HCT116 (cell line): Measurements from ENCODE around the gene TBXAS1. TPM values are rescaled to one million over a fixed set of nuclear protein-coding genes. Genes with fewer than 3 reads are reported as not detected.
A peak's percentile ranks its signal among the peaks of the same experiment; 100 is the strongest.

Experiments used
- ATAC-seq: fragments of 200-7000 bp; cut with Tn5 transposase; 2 replicates; pipeline ENCODE4 v1.9.1; 2020; ENCODE audit warnings: mild to moderate bottlenecking, moderate library complexity
- BruUV-seq: library from RNA; stranded (reverse); fragments of 400-500 nt; replicated peaks from 2 replicates; lab custom pipeline; 2021; lab: Mats Ljungman, UMichigan
- CTCF ChIA-PET: fragments of 300-600 bp; sonication (Branson Sonifier 250); formaldehyde crosslinking; loops from one replicate; lab custom pipeline; 2021; ENCODE audit warnings: antibody characterized with exemption; lab: Charles Lee
- POLR2A ChIA-PET: fragments of 300-600, 350-600 bp; sonication (Branson Sonifier 250); formaldehyde crosslinking; loops from one replicate; lab custom pipeline; 2021; ENCODE audit warnings: antibody characterized with exemption; lab: Charles Lee
- RAD21 ChIA-PET, 2 experiments: fragments of 300-600 bp; sonication (Branson Sonifier 250); formaldehyde crosslinking; loops; one replicate each; lab custom pipeline; 2023; ENCODE audit warnings: low total read pairs in 2 of 2; ENCODE audit not compliant: uncharacterized antibody in 2 of 2, unreplicated experiment in 2 of 2, low non-redundant PET in 1 of 2; lab: Charles Lee
- DNase-seq: peaks from one replicate; pipeline ENCODE4 v3.0.0-alpha.2; 2010; ENCODE audit warnings: low read depth, low spot score
- H2AFZ ChIP-seq: fragments of 200-600 bp; shearing (Covaris generic), sonication (generic); 2 replicates; pipeline ENCODE4 v1.6.1; 2017; ENCODE audit warnings: low read depth, mixed run types, mixed read lengths, antibody characterized with exemption, low read length; ENCODE audit not compliant: poor library complexity, severe bottlenecking
- H3K27ac ChIP-seq: 2 replicates; pipeline ENCODE4 v1.5.1; 2012; ENCODE audit warnings: low read depth, low read length
- H3K27me3 ChIP-seq: fragments of 200-600 bp; sonication (generic); 2 replicates; pipeline ENCODE4 v1.6.1; 2016; ENCODE audit warnings: mixed run types, low read length, mixed read lengths; ENCODE audit not compliant: insufficient read depth
- H3K36me3 ChIP-seq, 2 experiments: fragments of 200-500 bp in 1 of 2; fragments of 200-600 bp in 1 of 2; sonication (Bioruptor generic) in 1 of 2; sonication (generic) in 1 of 2; 2 replicates each; pipeline versions ENCODE4 v1.5.1 to v1.6.1; 2014 to 2016; ENCODE audit warnings: low read length in 2 of 2, inconsistent platforms in 1 of 2, mixed read lengths in 1 of 2, mixed run types in 1 of 2; ENCODE audit not compliant: insufficient read depth in 2 of 2, control insufficient read depth in 1 of 2
- H3K4me1 ChIP-seq, 2 experiments: fragments of 200-600 bp in 1 of 2; sonication (generic) in 1 of 2; 2 replicates each; pipeline versions ENCODE4 v1.5.1 to v1.6.1; 2012 to 2017; ENCODE audit warnings: low read length in 2 of 2, inconsistent platforms in 1 of 2, mild to moderate bottlenecking in 1 of 2, mixed read lengths in 1 of 2, mixed run types in 1 of 2, moderate library complexity in 1 of 2; ENCODE audit not compliant: insufficient read depth in 2 of 2, control insufficient read depth in 1 of 2
- H3K4me2 ChIP-seq: fragments of 200-600 bp; sonication (generic); 2 replicates; pipeline ENCODE4 v1.6.1; 2017; ENCODE audit warnings: mixed run types, low read length, mixed read lengths
- H3K4me3 ChIP-seq, 2 experiments: fragments of 200-600 bp in 1 of 2; sonication (generic) in 1 of 2; replicated peaks in 1 of 2; 2 replicates each; pipeline ENCODE4 v1.5.1; 2011 to 2016; ENCODE audit warnings: low read length in 2 of 2, control low read depth in 1 of 2, low read depth in 1 of 2, mild to moderate bottlenecking in 1 of 2, mixed read lengths in 1 of 2, mixed run types in 1 of 2
- H3K79me2 ChIP-seq: fragments of 200-600 bp; sonication (generic); 2 replicates; pipeline ENCODE4 v1.6.1; 2017; ENCODE audit warnings: mild to moderate bottlenecking, mixed run types, low read length, moderate library complexity, mixed read lengths; ENCODE audit not compliant: insufficient read depth
- H3K9ac ChIP-seq: fragments of 200-600 bp; sonication (generic); 2 replicates; pipeline ENCODE4 v1.6.1; 2016; ENCODE audit warnings: low read length, mixed read lengths
- H3K9me2 ChIP-seq: fragments of 200-600 bp; sonication (generic), shearing (Covaris generic); 2 replicates; pipeline ENCODE4 v1.6.1; 2017; ENCODE audit warnings: mixed run types, mild to moderate bottlenecking, moderate library complexity; ENCODE audit not compliant: insufficient read depth
- H3K9me3 ChIP-seq, 2 experiments: fragments of 200-500 bp in 1 of 2; fragments of 200-600 bp in 1 of 2; sonication (Bioruptor generic) in 1 of 2; sonication (generic) in 1 of 2; 2 replicates each; pipeline ENCODE4 v1.6.1; 2014 to 2017; ENCODE audit warnings: low read length in 2 of 2, mixed read lengths in 2 of 2, inconsistent platforms in 1 of 2, low read depth in 1 of 2, mild to moderate bottlenecking in 1 of 2, mixed run types in 1 of 2, moderate library complexity in 1 of 2; ENCODE audit not compliant: control insufficient read depth in 1 of 2, insufficient read depth in 1 of 2
- H4K20me1 ChIP-seq: fragments of 200-600 bp; sonication (generic), shearing (Covaris generic); 2 replicates; pipeline ENCODE4 v1.6.1; 2017; ENCODE audit warnings: mixed run types, mild to moderate bottlenecking, moderate library complexity; ENCODE audit not compliant: insufficient read depth
- CBX3 ChIP-seq: IDR thresholded peaks from 2 replicates; pipeline ENCODE4 v1.6.1; 2012; ENCODE audit warnings: low read depth
- EGR1 ChIP-seq: IDR thresholded peaks from 2 replicates; pipeline ENCODE4 v1.6.1; 2012; ENCODE audit warnings: low read depth
- ELF1 ChIP-seq: IDR thresholded peaks from 2 replicates; pipeline ENCODE4 v1.6.1; 2012; ENCODE audit warnings: low read depth, borderline replicate concordance
- EZH2 ChIP-seq: fragments of 200-600 bp; sonication (generic); IDR thresholded peaks from 2 replicates; pipeline ENCODE4 v1.6.1; 2017; ENCODE audit warnings: antibody characterized with exemption, mixed run types
- EZH2phosphoT487 ChIP-seq: fragments of 200-600 bp; IDR thresholded peaks from 2 replicates; pipeline ENCODE4 v1.6.1; 2018; ENCODE audit warnings: antibody characterized with exemption, borderline replicate concordance
- FOSL1 ChIP-seq: IDR thresholded peaks from 2 replicates; pipeline ENCODE4 v1.6.1; 2012; ENCODE audit warnings: low read depth
- JUND ChIP-seq: IDR thresholded peaks from 2 replicates; pipeline ENCODE4 v1.6.1; 2012
- POLR2A ChIP-seq: IDR thresholded peaks from 2 replicates; pipeline ENCODE4 v1.7.0; 2011; ENCODE audit warnings: borderline replicate concordance; ENCODE audit not compliant: insufficient read depth, insufficient read length; ENCODE audit errors: extremely low read depth
- RAD21 ChIP-seq: IDR thresholded peaks from 2 replicates; pipeline ENCODE4 v1.6.1; 2012; ENCODE audit warnings: low read depth, mild to moderate bottlenecking
- SIN3A ChIP-seq: IDR thresholded peaks from 2 replicates; pipeline ENCODE4 v1.6.1; 2012; ENCODE audit warnings: low read depth
- SP1 ChIP-seq: IDR thresholded peaks from 2 replicates; pipeline ENCODE4 v1.6.1; 2012; ENCODE audit warnings: low read depth
- YY1 ChIP-seq: IDR thresholded peaks from 2 replicates; pipeline ENCODE4 v1.6.1; 2011; ENCODE audit warnings: low read length, low read depth, moderate library complexity, mild to moderate bottlenecking; ENCODE audit not compliant: insufficient replicate concordance; ENCODE audit errors: extremely low read depth
- intact Hi-C: fragments of 100-400 bp; cut with micrococcal nuclease; formaldehyde crosslinking; loops from 2 replicates; pipeline ENCODE4 v1.10.0; 2022
- total RNA-seq: library from RNA; stranded (reverse); gene quantifications from one replicate; pipeline ENCODE4 v1.2.1, GENCODE V29; 2021; ENCODE audit not compliant: unreplicated experiment
- TF ChIP-seq, protein P1 (sequence below), 3 experiments: fragments of 200-600 bp in 1 of 3; sonication (generic) in 1 of 3; IDR thresholded peaks in 2 of 3; conservative IDR thresholded peaks in 1 of 3; 2 replicates each; pipeline ENCODE4 v1.5.1; 2012 to 2017; ENCODE audit warnings: low read depth in 2 of 3, low read length in 2 of 3, antibody characterized with exemption in 1 of 3, borderline replicate concordance in 1 of 3, control low read depth in 1 of 3, mild to moderate bottlenecking in 1 of 3, mixed read lengths in 1 of 3, mixed run types in 1 of 3, moderate library complexity in 1 of 3; ENCODE audit not compliant: insufficient read depth in 1 of 3
- TF ChIP-seq, protein P2 (sequence below): IDR thresholded peaks from 2 replicates; pipeline ENCODE4 v1.6.1; 2012
- TF ChIP-seq, protein P3 (sequence below): IDR thresholded peaks from 2 replicates; pipeline ENCODE4 v1.6.1; 2012
- TF ChIP-seq, protein P4 (sequence below): IDR thresholded peaks from 2 replicates; pipeline ENCODE4 v1.6.1; 2011; ENCODE audit warnings: mild to moderate bottlenecking, low read length, moderate library complexity; ENCODE audit not compliant: insufficient replicate concordance; ENCODE audit errors: extremely low read depth
- TF ChIP-seq, protein P5 (sequence below): IDR thresholded peaks from 2 replicates; pipeline ENCODE4 v1.6.1; 2012; ENCODE audit warnings: low read depth

Gene TBXAS1
- total RNA-seq, 1 experiment from 2014 or later, result 1.4 TPM

DNA sequence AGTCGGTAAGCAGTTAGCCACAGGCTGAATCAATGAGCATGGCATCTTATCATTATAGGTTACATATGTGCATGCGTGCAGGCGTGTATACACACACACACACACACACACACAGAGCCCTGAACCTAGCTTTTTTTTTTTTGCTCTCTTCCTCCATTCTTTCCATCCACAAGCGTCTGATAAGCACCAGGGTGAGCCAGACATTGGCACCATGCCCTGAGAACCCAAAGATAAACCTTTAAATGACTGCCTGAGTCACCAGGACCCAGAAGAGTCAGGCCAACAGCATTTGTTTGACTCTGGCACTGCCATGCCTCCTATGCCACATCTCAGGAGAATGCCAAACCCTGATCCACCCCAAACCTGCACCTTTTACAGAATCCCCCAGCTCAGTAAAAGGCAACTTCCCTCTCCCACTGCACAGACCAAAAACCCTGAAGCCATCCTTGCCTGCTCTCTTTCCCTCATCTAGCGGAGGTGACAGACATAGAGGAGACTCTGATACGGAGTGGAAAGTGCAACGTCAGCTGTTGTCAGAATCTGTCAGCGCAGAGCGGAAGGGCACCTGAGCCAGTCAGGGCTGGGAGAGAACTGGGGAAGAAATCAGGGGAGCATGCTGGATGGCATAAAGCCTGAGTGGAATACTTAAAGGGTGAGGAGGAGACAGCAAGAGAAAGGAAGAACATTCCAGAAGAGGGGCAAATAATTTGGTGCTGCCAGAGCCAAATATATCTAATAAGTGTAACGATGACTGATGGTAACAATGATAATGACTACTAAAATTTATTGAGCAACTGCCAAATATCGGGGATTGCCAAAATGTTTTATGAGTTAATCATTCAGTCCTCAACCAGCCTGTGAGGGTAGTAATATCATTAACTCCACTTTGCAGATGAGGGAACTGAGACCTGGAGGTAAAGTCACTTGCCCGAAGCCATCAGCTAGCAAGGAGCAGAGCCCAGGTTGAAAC is 230.5 kb downstream of the TBXAS1 start:
- peak; percentile 26 for ATAC-seq
- Histone ChIP-seq H3K27ac (peak overlapping the region; percentile 10; the same call in 1 of the 2 replicates), H3K27me3 (no peaks in the 10 kb centered on the region), H3K9me2 (no peaks in the 10 kb centered on the region), H3K36me3 (0 out of 4 replicates have a peak, but pooled peaks cover 0 to 3% of the 10 kb centered on the region in 2 experiments), H3K4me3 (0 out of 4 replicates have a peak overlapping the region, but pooled peaks of 1 of the 2 experiments have one; percentile 20), H3K4me1 (peaks cover 25 to 54% of the 10 kb centered on the region in 2 experiments), H3K4me2 (peak overlapping the region; percentile 92), H2AFZ (no peak overlapping the region), H3K9ac (no peak overlapping the region), H3K79me2 (peaks cover 12% of the 10 kb centered on the region; the same call in 1 of the 2 replicates), H4K20me1 (no peaks in the 10 kb centered on the region), H3K9me3 (no peaks in the 10 kb centered on the region)
- peak; percentile 73 for DNase-seq
- BruUV-seq, result no TSS peak
- ChIA-PET POLR2A (interaction anchor here (0.6 kb wide), 1 partner anchor 716 kb away, joined by 3 read pairs; no protein-coding TSS in a partner anchor), RAD21 (no interaction called here), CTCF (no interaction called here)
- intact Hi-C loops, result loop anchor here (5.0 kb wide), 1 partner anchor 118 kb away; the partner anchor contains the start of gene KDM7A
- TF ChIP-seq FOSL1 (peak; percentile 60; the same call in 1 of the 2 replicates), CBX3 (peak; percentile 60; the same call in 1 of the 2 replicates), SP1 (peak; percentile 34; the same call in 1 of the 2 replicates), ELF1 (no peak), JUND (peak; percentile 53; the same call in 1 of the 2 replicates), EGR1 (no peak), EZH2phosphoT487 (no peak), POLR2A (no peak), EZH2 (no peak), SIN3A (peak; percentile 51; the same call in 1 of the 2 replicates), YY1 (peak; percentile 4), RAD21 (no peak)
- TF ChIP-seq, protein P1, sequence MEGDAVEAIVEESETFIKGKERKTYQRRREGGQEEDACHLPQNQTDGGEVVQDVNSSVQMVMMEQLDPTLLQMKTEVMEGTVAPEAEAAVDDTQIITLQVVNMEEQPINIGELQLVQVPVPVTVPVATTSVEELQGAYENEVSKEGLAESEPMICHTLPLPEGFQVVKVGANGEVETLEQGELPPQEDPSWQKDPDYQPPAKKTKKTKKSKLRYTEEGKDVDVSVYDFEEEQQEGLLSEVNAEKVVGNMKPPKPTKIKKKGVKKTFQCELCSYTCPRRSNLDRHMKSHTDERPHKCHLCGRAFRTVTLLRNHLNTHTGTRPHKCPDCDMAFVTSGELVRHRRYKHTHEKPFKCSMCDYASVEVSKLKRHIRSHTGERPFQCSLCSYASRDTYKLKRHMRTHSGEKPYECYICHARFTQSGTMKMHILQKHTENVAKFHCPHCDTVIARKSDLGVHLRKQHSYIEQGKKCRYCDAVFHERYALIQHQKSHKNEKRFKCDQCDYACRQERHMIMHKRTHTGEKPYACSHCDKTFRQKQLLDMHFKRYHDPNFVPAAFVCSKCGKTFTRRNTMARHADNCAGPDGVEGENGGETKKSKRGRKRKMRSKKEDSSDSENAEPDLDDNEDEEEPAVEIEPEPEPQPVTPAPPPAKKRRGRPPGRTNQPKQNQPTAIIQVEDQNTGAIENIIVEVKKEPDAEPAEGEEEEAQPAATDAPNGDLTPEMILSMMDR (IDR thresholded peaks at IDR 0.05 in 2 of 3, conservative IDR thresholded peaks at IDR 0.05 in 1 of 3; ENCODE audit: borderline replicate concordance in 1 of 3, insufficient read depth in 1 of 3, low read depth in 2 of 3, low read length in 2 of 3), result no peak
- TF ChIP-seq, protein P2, sequence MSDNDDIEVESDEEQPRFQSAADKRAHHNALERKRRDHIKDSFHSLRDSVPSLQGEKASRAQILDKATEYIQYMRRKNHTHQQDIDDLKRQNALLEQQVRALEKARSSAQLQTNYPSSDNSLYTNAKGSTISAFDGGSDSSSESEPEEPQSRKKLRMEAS, result peak; percentile 52; the same call in 1 of the 2 replicates
- TF ChIP-seq, protein P3, sequence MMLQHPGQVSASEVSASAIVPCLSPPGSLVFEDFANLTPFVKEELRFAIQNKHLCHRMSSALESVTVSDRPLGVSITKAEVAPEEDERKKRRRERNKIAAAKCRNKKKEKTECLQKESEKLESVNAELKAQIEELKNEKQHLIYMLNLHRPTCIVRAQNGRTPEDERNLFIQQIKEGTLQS, result no peak; the same call in 1 of the 2 replicates
- TF ChIP-seq, protein P4, sequence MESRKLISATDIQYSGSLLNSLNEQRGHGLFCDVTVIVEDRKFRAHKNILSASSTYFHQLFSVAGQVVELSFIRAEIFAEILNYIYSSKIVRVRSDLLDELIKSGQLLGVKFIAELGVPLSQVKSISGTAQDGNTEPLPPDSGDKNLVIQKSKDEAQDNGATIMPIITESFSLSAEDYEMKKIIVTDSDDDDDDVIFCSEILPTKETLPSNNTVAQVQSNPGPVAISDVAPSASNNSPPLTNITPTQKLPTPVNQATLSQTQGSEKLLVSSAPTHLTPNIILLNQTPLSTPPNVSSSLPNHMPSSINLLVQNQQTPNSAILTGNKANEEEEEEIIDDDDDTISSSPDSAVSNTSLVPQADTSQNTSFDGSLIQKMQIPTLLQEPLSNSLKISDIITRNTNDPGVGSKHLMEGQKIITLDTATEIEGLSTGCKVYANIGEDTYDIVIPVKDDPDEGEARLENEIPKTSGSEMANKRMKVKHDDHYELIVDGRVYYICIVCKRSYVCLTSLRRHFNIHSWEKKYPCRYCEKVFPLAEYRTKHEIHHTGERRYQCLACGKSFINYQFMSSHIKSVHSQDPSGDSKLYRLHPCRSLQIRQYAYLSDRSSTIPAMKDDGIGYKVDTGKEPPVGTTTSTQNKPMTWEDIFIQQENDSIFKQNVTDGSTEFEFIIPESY, result no peak
- TF ChIP-seq, protein P5, sequence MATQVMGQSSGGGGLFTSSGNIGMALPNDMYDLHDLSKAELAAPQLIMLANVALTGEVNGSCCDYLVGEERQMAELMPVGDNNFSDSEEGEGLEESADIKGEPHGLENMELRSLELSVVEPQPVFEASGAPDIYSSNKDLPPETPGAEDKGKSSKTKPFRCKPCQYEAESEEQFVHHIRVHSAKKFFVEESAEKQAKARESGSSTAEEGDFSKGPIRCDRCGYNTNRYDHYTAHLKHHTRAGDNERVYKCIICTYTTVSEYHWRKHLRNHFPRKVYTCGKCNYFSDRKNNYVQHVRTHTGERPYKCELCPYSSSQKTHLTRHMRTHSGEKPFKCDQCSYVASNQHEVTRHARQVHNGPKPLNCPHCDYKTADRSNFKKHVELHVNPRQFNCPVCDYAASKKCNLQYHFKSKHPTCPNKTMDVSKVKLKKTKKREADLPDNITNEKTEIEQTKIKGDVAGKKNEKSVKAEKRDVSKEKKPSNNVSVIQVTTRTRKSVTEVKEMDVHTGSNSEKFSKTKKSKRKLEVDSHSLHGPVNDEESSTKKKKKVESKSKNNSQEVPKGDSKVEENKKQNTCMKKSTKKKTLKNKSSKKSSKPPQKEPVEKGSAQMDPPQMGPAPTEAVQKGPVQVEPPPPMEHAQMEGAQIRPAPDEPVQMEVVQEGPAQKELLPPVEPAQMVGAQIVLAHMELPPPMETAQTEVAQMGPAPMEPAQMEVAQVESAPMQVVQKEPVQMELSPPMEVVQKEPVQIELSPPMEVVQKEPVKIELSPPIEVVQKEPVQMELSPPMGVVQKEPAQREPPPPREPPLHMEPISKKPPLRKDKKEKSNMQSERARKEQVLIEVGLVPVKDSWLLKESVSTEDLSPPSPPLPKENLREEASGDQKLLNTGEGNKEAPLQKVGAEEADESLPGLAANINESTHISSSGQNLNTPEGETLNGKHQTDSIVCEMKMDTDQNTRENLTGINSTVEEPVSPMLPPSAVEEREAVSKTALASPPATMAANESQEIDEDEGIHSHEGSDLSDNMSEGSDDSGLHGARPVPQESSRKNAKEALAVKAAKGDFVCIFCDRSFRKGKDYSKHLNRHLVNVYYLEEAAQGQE, result no peak
